Measurements from ENCODE around the gene SIAE.

GRCh38 chr11:124722176-124722575 is 48.6 kb upstream of the SIAE start:
- TF ChIP-seq CTCF (IDR thresholded peaks at IDR 0.05; ENCODE audit: low read depth, low read length, poor library complexity, severe bottlenecking) (no peak), EZH2phosphoT487 (IDR thresholded peaks at IDR 0.05; ENCODE audit: borderline replicate concordance, low read length) (no peak)
